OCI-LY1 (cell line): ENCODE measurements around the gene RASGRF2.

Experiments
- CTCF ChIP-seq: fragments of 200-600 bp; sonication (generic), shearing (Covaris generic); IDR thresholded peaks from 2 replicates; pipeline ENCODE4 v1.5.1; 2017; ENCODE audit warnings: mild to moderate bottlenecking, antibody characterized with exemption, low read length, moderate library complexity, mixed read lengths
- EZH2 ChIP-seq: fragments of 200-600 bp; sonication (generic), shearing (Covaris generic); IDR thresholded peaks from 2 replicates; pipeline ENCODE4 v1.8.0; 2017; ENCODE audit warnings: borderline replicate concordance, mixed run types, mild to moderate bottlenecking, antibody characterized with exemption, low read length, moderate library complexity, mixed read lengths

GRCh38 chr5:80998590-80998979, 38.4 kb downstream of the RASGRF2 start:
- TF ChIP-seq CTCF (no peak), EZH2 (no peak)
